Parathyroid adenoma (tissue), 2 donors: Measurements from ENCODE around the gene BHLHE40.

Source experiments
- H2AFZ ChIP-seq: fragments of 300-600 bp; sonication (generic); one replicate; pipeline ENCODE4 v1.7.0; 2017; ENCODE audit warnings: antibody characterized with exemption, mild to moderate bottlenecking
- H3K27ac ChIP-seq: fragments of 300-600 bp; sonication (generic); one replicate; pipeline ENCODE4 v1.7.0; 2017
- H3K27me3 ChIP-seq: fragments of 300-600 bp; sonication (generic); one replicate; pipeline ENCODE4 v1.7.0; 2017; ENCODE audit warnings: low read length; ENCODE audit not compliant: control insufficient read depth, insufficient read depth
- H3K36me3 ChIP-seq: fragments of 300-600 bp; sonication (generic); one replicate; pipeline ENCODE4 v1.7.0; 2017; ENCODE audit warnings: low read length; ENCODE audit not compliant: control insufficient read depth, insufficient read depth
- H3K4me1 ChIP-seq: fragments of 300-600 bp; sonication (generic); one replicate; pipeline ENCODE4 v1.7.0; 2017; ENCODE audit warnings: control low read depth
- H3K4me2 ChIP-seq: fragments of 300-600 bp; sonication (generic); one replicate; pipeline ENCODE4 v1.7.0; 2017; ENCODE audit warnings: low read length
- H3K4me3 ChIP-seq: fragments of 300-600 bp; sonication (generic); one replicate; pipeline ENCODE4 v1.7.0; 2017; ENCODE audit warnings: low read depth, low read length
- H3K79me2 ChIP-seq: fragments of 300-600 bp; sonication (generic); one replicate; pipeline ENCODE4 v1.7.0; 2017; ENCODE audit warnings: control low read depth
- H3K9ac ChIP-seq: fragments of 300-600 bp; sonication (generic); one replicate; pipeline ENCODE4 v1.7.0; 2017; ENCODE audit warnings: mild to moderate bottlenecking
- H3K9me3 ChIP-seq: fragments of 300-600 bp; sonication (generic); one replicate; pipeline ENCODE4 v1.7.0; 2017; ENCODE audit warnings: low read length; ENCODE audit not compliant: control insufficient read depth
- CTCF ChIP-seq: fragments of 300-600 bp; sonication (generic); IDR thresholded peaks from one replicate; pipeline ENCODE4 v1.7.0; 2017; ENCODE audit warnings: antibody characterized with exemption, mild to moderate bottlenecking
- donor health status: primary hyperparathyroidism.

BHLHE40 gene

GRCh38 chr3:4995500-4996053, 16.3 kb downstream of the BHLHE40 start:
- Histone ChIP-seq H3K4me1 (peaks cover 3% of the 10 kb centered on the region), H3K9ac (no peak overlapping the region), H3K9me3 (no peaks in the 10 kb centered on the region), H3K79me2 (no peaks in the 10 kb centered on the region), H3K36me3 (no peaks in the 10 kb centered on the region), H2AFZ (no peak overlapping the region), H3K4me3 (no peak overlapping the region), H3K27me3 (no peaks in the 10 kb centered on the region), H3K27ac (no peak overlapping the region), H3K4me2 (no peak overlapping the region)
- TF ChIP-seq CTCF: no peak

GRCh38 chr3:4996223-4996765, 17.1 kb downstream of the BHLHE40 start:
- no peak overlapping the region for H3K27ac ChIP-seq
- no peaks in the 10 kb centered on the region for H3K27me3 ChIP-seq
- no peak overlapping the region for H3K4me3 ChIP-seq
- H3K4me2 ChIP-seq: no peak overlapping the region
- TF ChIP-seq CTCF: no peak
- H3K9ac ChIP-seq: no peak overlapping the region
- no peaks in the 10 kb centered on the region for H3K9me3 ChIP-seq
- no peaks in the 10 kb centered on the region for H3K79me2 ChIP-seq
- no peak overlapping the region for H2AFZ ChIP-seq
- no peaks in the 10 kb centered on the region for H3K36me3 ChIP-seq
- H3K4me1 ChIP-seq: peaks cover 3% of the 10 kb centered on the region

- no peak overlapping the region for H3K9ac ChIP-seq
- TF ChIP-seq CTCF: no peak
Measured at GRCh38 chr3:4996771-4997291, 17.6 kb downstream of the BHLHE40 start.

GRCh38 chr3:4997946-4998345, 18.7 kb downstream of the BHLHE40 start:
- H3K36me3 ChIP-seq: no peaks in the 10 kb centered on the region
- no peak overlapping the region for H2AFZ ChIP-seq
- H3K4me2 ChIP-seq: no peak overlapping the region
- no peak overlapping the region for H3K27ac ChIP-seq
- H3K4me1 ChIP-seq: peaks cover 3% of the 10 kb centered on the region
- H3K79me2 ChIP-seq: no peaks in the 10 kb centered on the region
- TF ChIP-seq CTCF: no peak
- H3K27me3 ChIP-seq: no peaks in the 10 kb centered on the region
- H3K9me3 ChIP-seq: no peaks in the 10 kb centered on the region
- no peak overlapping the region for H3K4me3 ChIP-seq
- H3K9ac ChIP-seq: no peak overlapping the region

More at GRCh38 chr3:4996771-4997291, 17.6 kb downstream of the BHLHE40 start:
- Histone ChIP-seq H3K27ac (no peak overlapping the region), H3K4me1 (peaks cover 3% of the 10 kb centered on the region), H3K9me3 (no peaks in the 10 kb centered on the region), H3K79me2 (no peaks in the 10 kb centered on the region), H2AFZ (no peak overlapping the region), H3K27me3 (no peaks in the 10 kb centered on the region), H3K36me3 (no peaks in the 10 kb centered on the region), H3K4me3 (no peak overlapping the region), H3K4me2 (no peak overlapping the region)
